Measurements from ENCODE around the gene TMEM47.

- no peak for TF ChIP-seq CREB1 (CRISPR knock-in tag; IDR thresholded peaks at IDR 0.05; ENCODE audit: low read depth)
- TF ChIP-seq EZH2 (IDR thresholded peaks at IDR 0.05; ENCODE audit: low read depth, unreplicated experiment), result no peak
- no peak for TF ChIP-seq CTCF (conservative IDR thresholded peaks at IDR 0.05; ENCODE audit: low read depth in 2 of 2)
- no peak for TF ChIP-seq EZH2phosphoT487 (IDR thresholded peaks at IDR 0.05; ENCODE audit: unreplicated experiment)
- no peak for TF ChIP-seq REST (IDR thresholded peaks at IDR 0.05; ENCODE audit: unreplicated experiment)
- TF ChIP-seq POLR2AphosphoS5 (IDR thresholded peaks at IDR 0.05; ENCODE audit: low read depth), result no peak
- no peak for TF ChIP-seq NANOG (IDR thresholded peaks at IDR 0.05; ENCODE audit: borderline replicate concordance)
- TF ChIP-seq ETS1 (IDR thresholded peaks at IDR 0.05), result no peak
- TF ChIP-seq JUNB (IDR thresholded peaks at IDR 0.05; ENCODE audit: unreplicated experiment), result no peak
Observed at GRCh38 chrX:34687095-34687494, 30.0 kb upstream of the TMEM47 start.

Measured in GM23338 (cell line).